ENCODE data around the gene TALDO1.

- TF ChIP-seq CTCF (IDR thresholded peaks at IDR 0.05) (no peak), JAZF1 (CRISPR knock-in tag; IDR thresholded peaks at IDR 0.05) (no peak), AFF4 (CRISPR knock-in tag; IDR thresholded peaks at IDR 0.05; ENCODE audit: borderline replicate concordance) (no peak), CREB1 (CRISPR knock-in tag; IDR thresholded peaks at IDR 0.05) (no peak), ATF3 (CRISPR knock-in tag; conservative IDR thresholded peaks at IDR 0.05) (no peak), TCF7 (CRISPR knock-in tag; IDR thresholded peaks at IDR 0.05; ENCODE audit: low read depth) (peak; percentile 6; the same call in 1 of the 2 replicates), MLX (CRISPR knock-in tag; IDR thresholded peaks at IDR 0.05) (no peak)
These were observed 719 bp downstream of the TALDO1 start for GRCh38 chr11:748007-748359.

All from WTC11 (cell line).